Measurements from ENCODE around the gene EFR3B. TPM values are rescaled to one million over a fixed set of nuclear protein-coding genes. Genes with fewer than 3 reads are reported as not detected.

EFR3B gene
- 0.07 and 0.34 TPM in 2 replicates for total RNA-seq

GRCh38 chr2:25041928-25042320, at the start of gene EFR3B:
Gene EFR3B, plus strand, starts transcription at chr2:25042076. Its CDS starts 237 bp downstream, at chr2:25042313.

GRCh38 chr2:25168256-25169072, 126.6 kb downstream of the EFR3B start, which contains the start of gene POMC:
Gene POMC, minus strand, starts transcription at chr2:25168580. Its CDS starts 3,808 bp downstream, at chr2:25164772.

Other genes with a start within 250 kb of the EFR3B start
- 7.5 and 13.0 TPM in 2 replicates for gene PTRHD1, start 248.7 kb upstream of the EFR3B start, total RNA-seq
- 1.4 and 2.5 TPM in 2 replicates for gene CENPO, start 248.7 kb upstream of the EFR3B start, total RNA-seq
- 29.0 and 77.0 TPM in 2 replicates for gene ADCY3, start 121.8 kb upstream of the EFR3B start, total RNA-seq
- gene DNAJC27, start 70.1 kb upstream of the EFR3B start, total RNA-seq = 5.7 and 6.8 TPM in 2 replicates
- 0.07 TPM in 1 of 2 replicates, not detected in the other for gene POMC, start 126.5 kb downstream of the EFR3B start, total RNA-seq